ENCODE data around the gene TOR4A.

TOR4A gene

GRCh38 chr9:137277329-137278041 is at the start of gene TOR4A:
Gene TOR4A, plus strand, starts transcription at chr9:137277726. Its CDS starts 964 bp downstream, at chr9:137278690.
- no peak for DNase-seq (ENCODE audit: low read depth in 3 of 3, low spot score in 1 of 3)

- DNase-seq (ENCODE audit: low read depth in 3 of 3, low spot score in 1 of 3) = no peak
Observed at GRCh38 chr9:137227853-137228505, 49.5 kb upstream of the TOR4A start.

- no peak for DNase-seq (ENCODE audit: low read depth in 3 of 3, low spot score in 1 of 3)
Observed at GRCh38 chr9:137228506-137228967, 49.0 kb upstream of the TOR4A start.

GRCh38 chr9:137228968-137229896 is 48.3 kb upstream of the TOR4A start:
- DNase-seq (ENCODE audit: low read depth in 3 of 3, low spot score in 1 of 3) = no peak

- DNase-seq (ENCODE audit: low read depth in 3 of 3, low spot score in 1 of 3) = no peak
Observed at GRCh38 chr9:137229903-137230704, 47.4 kb upstream of the TOR4A start.

GRCh38 chr9:137230705-137231371 is 46.7 kb upstream of the TOR4A start, which contains the start of gene SLC34A3:
Gene SLC34A3, plus strand, starts transcription at chr9:137230901. Its CDS starts 802 bp downstream, at chr9:137231703.
- no peak for DNase-seq (ENCODE audit: low read depth in 3 of 3, low spot score in 1 of 3)

- DNase-seq (ENCODE audit: low read depth in 3 of 3, low spot score in 1 of 3) = no peak
Observed at GRCh38 chr9:137231372-137232039, 46.0 kb upstream of the TOR4A start.

- no peak for DNase-seq (ENCODE audit: low read depth in 3 of 3, low spot score in 1 of 3)
Observed at GRCh38 chr9:137232101-137232500, 45.4 kb upstream of the TOR4A start.

- no peak for DNase-seq (ENCODE audit: low read depth in 3 of 3, low spot score in 1 of 3)
Observed at GRCh38 chr9:137232510-137232909, 45.0 kb upstream of the TOR4A start.

GRCh38 chr9:137233143-137233980 is 44.2 kb upstream of the TOR4A start:
- no peak for DNase-seq (ENCODE audit: low read depth in 3 of 3, low spot score in 1 of 3)

GRCh38 chr9:137234055-137234697 is 43.4 kb upstream of the TOR4A start:
- DNase-seq (ENCODE audit: low read depth in 3 of 3, low spot score in 1 of 3) = no peak

GRCh38 chr9:137234758-137235423 is 42.6 kb upstream of the TOR4A start:
- no peak for DNase-seq (ENCODE audit: low read depth in 3 of 3, low spot score in 1 of 3)

GRCh38 chr9:137235424-137236237 is 41.9 kb upstream of the TOR4A start:
- no peak for DNase-seq (ENCODE audit: low read depth in 3 of 3, low spot score in 1 of 3)

- DNase-seq (ENCODE audit: low read depth in 3 of 3, low spot score in 1 of 3) = peak; percentile 71 to 90 (median 83)
Observed at GRCh38 chr9:137236238-137236935, 41.1 kb upstream of the TOR4A start.

- DNase-seq (ENCODE audit: low read depth in 3 of 3, low spot score in 1 of 3) = no peak
Observed at GRCh38 chr9:137236936-137237421, 40.5 kb upstream of the TOR4A start.
